ENCODE measurements around the gene TAOK3. TPM values are rescaled to one million over a fixed set of nuclear protein-coding genes. Genes with fewer than 3 reads are reported as not detected.

The TAOK3 gene
- total and polyA plus RNA-seq, 12 donors = 10.7 to 55.3 (median 29.8) TPM

DNA sequence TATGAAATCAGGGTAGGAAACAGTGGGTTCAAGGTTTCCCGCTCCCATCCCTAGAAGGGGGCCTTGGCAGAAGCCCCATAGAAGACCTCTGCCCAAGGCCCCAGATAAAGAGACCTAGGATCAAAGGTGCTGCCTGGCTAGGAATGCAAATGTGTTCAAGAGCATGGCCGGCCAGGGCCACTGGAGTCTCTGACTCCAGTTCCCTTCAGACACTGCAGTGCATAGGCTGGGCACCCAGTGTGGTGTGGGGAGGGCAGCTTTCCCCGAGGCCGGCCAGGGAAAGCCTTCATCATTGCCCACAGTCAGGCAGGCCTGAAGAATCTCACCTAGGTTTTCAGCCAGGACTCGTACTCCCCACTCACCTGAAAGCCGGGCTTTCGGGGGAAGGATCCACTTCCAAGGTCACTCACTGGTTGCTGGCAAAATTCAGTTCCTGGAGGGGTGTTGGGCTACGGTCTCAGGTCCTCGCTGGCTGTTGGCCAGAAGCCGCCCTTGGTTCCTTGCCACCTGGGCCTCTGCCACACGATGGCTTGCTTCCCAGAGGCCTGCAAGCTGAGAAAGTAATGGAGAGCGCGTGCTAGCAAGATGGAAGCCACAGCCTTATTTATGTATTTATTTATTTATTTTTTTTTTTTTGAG is 246.5 kb downstream of the TAOK3 start:
- intact Hi-C loops (cut with DNase I) = no loop called here

DNA sequence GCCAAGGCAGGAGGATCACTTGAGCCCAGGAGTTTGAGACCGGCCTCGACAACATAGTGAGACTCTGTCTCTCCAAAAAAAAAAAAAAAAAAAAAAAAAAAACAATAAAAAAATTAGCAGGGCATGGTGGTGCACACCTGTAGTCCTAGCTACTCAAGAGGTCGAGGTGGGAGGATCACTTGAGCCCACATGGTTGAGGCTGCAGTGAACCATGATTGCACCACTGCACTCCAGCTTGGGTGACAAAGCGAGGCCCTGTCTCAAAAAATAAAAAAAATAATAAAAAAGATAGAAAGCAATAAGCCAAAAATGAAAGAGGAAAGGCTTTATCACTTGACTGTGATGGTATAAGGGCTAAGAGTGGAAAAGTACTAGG is 247.0 kb downstream of the TAOK3 start:
- Histone ChIP-seq H3K4me3 (no peak overlapping the region), H3K27me3 (no peaks in the 10 kb centered on the region), H3K36me3 (replicated peaks in 1 of 2) (no peaks in the 10 kb centered on the region), H3K9me3 (replicated peaks in 1 of 3) (no peaks in the 10 kb centered on the region), H3K27ac (peak overlapping the region; percentile 66 to 89 (median 79)), H3K4me1 (replicated peaks in 1 of 2) (peaks cover 14 to 20% of the 10 kb centered on the region in 2 donors)
- intact Hi-C loops (cut with DNase I) = no loop called here
- DNase-seq = peak in 3 of 7 donors; percentile 46 to 60 (median 59)
- TF ChIP-seq, protein P1, sequence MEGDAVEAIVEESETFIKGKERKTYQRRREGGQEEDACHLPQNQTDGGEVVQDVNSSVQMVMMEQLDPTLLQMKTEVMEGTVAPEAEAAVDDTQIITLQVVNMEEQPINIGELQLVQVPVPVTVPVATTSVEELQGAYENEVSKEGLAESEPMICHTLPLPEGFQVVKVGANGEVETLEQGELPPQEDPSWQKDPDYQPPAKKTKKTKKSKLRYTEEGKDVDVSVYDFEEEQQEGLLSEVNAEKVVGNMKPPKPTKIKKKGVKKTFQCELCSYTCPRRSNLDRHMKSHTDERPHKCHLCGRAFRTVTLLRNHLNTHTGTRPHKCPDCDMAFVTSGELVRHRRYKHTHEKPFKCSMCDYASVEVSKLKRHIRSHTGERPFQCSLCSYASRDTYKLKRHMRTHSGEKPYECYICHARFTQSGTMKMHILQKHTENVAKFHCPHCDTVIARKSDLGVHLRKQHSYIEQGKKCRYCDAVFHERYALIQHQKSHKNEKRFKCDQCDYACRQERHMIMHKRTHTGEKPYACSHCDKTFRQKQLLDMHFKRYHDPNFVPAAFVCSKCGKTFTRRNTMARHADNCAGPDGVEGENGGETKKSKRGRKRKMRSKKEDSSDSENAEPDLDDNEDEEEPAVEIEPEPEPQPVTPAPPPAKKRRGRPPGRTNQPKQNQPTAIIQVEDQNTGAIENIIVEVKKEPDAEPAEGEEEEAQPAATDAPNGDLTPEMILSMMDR (IDR thresholded peaks at IDR 0.05) = no peak
- TF ChIP-seq POLR2A (IDR thresholded peaks at IDR 0.05) = no peak
- WGBS, 4 donors = 57 to 74% (median 65%) methylated on average over 4 of the region's 4 CpGs

More for the DNA sequence above, 246.5 kb downstream of the TAOK3 start:
- no peaks in the 10 kb centered on the region for H3K27me3 ChIP-seq
- H3K27ac ChIP-seq = peak overlapping the region; percentile 66 to 89 (median 79)
- TF ChIP-seq POLR2A (IDR thresholded peaks at IDR 0.05) = peak in 1 of 2 donors; percentile 27
- TF ChIP-seq, protein P1 (IDR thresholded peaks at IDR 0.05) = no peak
- no peak overlapping the region for H3K4me3 ChIP-seq
- H3K36me3 ChIP-seq (replicated peaks in 1 of 2) = no peaks in the 10 kb centered on the region
- no peaks in the 10 kb centered on the region for H3K9me3 ChIP-seq (replicated peaks in 1 of 3)
- 35 to 49% (median 42%) methylated on average over 5 to 13 of the region's 13 CpGs for WGBS, 4 donors
- peaks cover 14 to 15% of the 10 kb centered on the region in 2 donors for H3K4me1 ChIP-seq (replicated peaks in 1 of 2)
- DNase-seq = peak; percentile 81 to 97 (median 93)

DNA sequence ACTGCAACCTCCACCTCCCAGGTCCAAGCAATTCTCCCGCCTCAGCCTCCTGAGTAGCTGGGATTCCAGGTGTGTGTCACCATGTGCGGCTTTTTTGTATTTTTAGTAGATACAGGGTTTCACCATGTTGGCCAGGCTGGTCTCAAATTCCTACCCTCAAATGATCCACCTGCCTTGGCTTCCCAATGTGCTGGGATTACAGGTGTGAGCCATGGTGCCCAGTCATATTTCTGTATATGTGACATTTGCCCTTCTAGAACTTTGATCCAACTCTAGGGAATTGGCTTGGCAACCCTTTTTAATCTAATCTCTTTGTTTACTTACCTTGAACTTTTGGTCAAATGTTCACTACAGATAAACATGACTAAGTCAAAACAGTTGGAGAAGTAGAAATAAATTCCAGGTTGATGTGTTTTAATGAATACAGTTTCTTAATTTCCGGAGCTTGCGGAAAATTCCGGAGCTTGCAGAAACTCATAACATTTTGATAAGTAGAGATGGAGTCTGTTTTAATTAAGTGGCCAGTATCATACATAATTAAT is 248.3 kb downstream of the TAOK3 start:
- intact Hi-C loops (cut with DNase I) = no loop called here
- no peaks in the 10 kb centered on the region for H3K36me3 ChIP-seq (replicated peaks in 1 of 2)
- peak overlapping the region in 4 of 5 donors; percentile 7 to 85 (median 60) for H3K27ac ChIP-seq
- no peak for DNase-seq
- H3K4me1 ChIP-seq (replicated peaks in 1 of 2) = peaks cover 14 to 25% of the 10 kb centered on the region in 2 donors
- no peaks in the 10 kb centered on the region for H3K27me3 ChIP-seq
- 53 to 62% (median 59%) methylated on average over 4 to 5 of the region's 5 CpGs for WGBS, 4 donors
- H3K9me3 ChIP-seq (replicated peaks in 1 of 3) = no peaks in the 10 kb centered on the region
- no peak for TF ChIP-seq POLR2A (IDR thresholded peaks at IDR 0.05)
- TF ChIP-seq, protein P1 (IDR thresholded peaks at IDR 0.05) = no peak
- no peak overlapping the region for H3K4me3 ChIP-seq

DNA sequence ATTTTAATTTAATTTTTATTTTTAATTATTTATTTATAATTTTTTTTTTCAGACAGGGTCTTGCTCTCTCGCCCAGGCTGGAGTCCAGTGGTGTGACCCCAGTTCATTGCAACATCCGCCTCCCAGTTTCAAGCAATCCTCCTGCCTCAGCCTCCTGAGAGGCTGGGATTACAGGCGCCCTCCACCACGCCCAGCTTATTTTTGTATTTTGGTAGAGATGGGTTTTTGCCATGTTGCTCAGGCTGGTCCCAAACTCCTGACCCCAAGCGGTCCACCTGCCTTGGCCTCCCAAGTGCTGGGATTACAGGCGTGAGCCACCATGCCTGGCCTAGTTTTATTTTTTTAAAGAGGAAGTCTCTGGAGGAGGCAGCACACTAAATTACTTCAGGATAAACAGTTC is 250.4 kb downstream of the TAOK3 start:
- peaks cover 14 to 25% of the 10 kb centered on the region in 2 donors for H3K4me1 ChIP-seq (replicated peaks in 1 of 2)
- intact Hi-C loops (cut with DNase I) = no loop called here
- no peak for DNase-seq

More for the DNA sequence above, 250.4 kb downstream of the TAOK3 start:
- no peaks in the 10 kb centered on the region for H3K36me3 ChIP-seq (replicated peaks in 1 of 2)
- no peaks in the 10 kb centered on the region for H3K27me3 ChIP-seq
- H3K4me3 ChIP-seq = no peak overlapping the region
- H3K9me3 ChIP-seq (replicated peaks in 1 of 3) = no peaks in the 10 kb centered on the region
- TF ChIP-seq, protein P1 (IDR thresholded peaks at IDR 0.05) = no peak
- TF ChIP-seq POLR2A (IDR thresholded peaks at IDR 0.05) = no peak
- H3K27ac ChIP-seq = no peak overlapping the region
- 93 to 97% (median 96%) methylated on average over 6 of the region's 6 CpGs for WGBS, 4 donors
